Measurements from ENCODE around the gene SIM1.

Gene SIM1

DNA sequence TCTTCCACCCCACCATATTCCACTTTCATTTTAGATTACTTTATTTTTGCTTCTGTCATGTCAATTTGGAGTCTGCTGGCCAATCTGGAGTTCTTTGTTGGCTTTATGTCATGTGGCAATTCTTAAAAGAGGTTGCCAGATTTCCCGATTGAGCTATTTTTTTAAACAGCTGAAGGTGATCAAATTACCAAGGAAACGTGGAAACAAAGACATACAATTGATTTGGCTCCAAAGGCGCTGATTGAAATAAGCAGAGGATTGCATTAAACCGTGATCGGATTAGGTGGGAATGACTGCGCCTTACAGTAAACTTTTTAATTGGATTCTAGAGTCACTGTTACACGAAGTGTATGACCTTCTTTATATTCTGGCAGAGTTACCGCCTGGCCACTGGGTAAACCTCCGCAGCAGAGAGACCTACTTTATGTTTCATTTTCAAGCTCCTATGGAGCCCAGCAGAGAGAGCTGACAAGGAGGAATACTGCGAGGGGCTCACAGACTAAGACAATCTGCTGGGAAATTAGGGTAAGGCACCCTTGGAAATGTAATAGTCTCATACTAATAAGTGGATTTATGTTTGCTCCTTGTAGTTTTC is 37.9 kb downstream of the SIM1 start:
- DNase-seq (no peak), ATAC-seq (no peak)
- Mint-ChIP-seq H3K9me3 (no peaks in the 10 kb centered on the region), H3K27me3 (peaks cover 13% of the 10 kb centered on the region), H3K4me1 (no peaks in the 10 kb centered on the region), H3K27ac (no peak overlapping the region), H3K4me3 (no peak overlapping the region)

DNA sequence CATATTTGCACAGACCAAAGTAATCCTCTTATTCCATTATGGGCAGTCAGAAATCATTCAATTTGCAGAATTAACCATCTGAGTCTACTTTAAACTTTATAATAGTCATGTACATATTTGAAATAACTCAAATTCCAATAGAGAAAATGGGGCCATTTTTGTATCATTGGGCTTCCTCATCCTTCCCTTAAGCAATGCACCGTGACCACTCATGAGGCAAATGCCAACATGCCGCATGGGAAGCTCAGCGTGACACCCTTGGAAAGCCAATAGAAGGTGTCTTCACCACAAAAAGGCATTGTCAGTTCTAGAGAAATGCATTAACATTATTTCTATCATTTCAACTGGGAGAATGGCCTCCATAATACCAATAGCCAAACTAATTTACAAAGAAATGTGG is 38.5 kb downstream of the SIM1 start:
- no peak for DNase-seq
- no peaks in the 10 kb centered on the region for H3K9me3 Mint-ChIP-seq
- H3K27ac Mint-ChIP-seq = no peak overlapping the region
- peaks cover 13% of the 10 kb centered on the region for H3K27me3 Mint-ChIP-seq
- H3K4me1 Mint-ChIP-seq = no peaks in the 10 kb centered on the region
- no peak overlapping the region for H3K4me3 Mint-ChIP-seq
- no peak for ATAC-seq

DNA sequence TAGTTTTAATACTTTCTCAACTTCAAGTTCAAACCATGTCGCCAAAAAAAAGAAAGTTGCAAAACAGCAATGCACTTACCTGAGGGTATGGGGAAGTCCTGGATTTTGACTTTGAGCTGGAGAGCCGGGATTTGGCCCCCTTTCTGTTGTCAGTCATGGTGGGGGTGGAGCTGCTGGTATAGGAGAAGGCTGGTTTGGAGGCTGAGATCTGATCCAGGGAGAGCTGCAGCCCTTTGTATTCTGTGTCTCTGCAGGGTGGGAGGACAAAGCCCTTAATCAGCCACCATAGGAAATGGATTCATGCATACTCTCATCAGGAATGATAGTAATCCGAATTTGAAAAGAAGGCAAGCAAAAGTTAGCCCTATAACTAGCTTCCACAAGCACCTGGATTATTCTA is 44.0 kb downstream of the SIM1 start:
- Mint-ChIP-seq H3K4me1 (no peaks in the 10 kb centered on the region), H3K4me3 (no peak overlapping the region), H3K27ac (no peak overlapping the region), H3K9me3 (no peaks in the 10 kb centered on the region), H3K27me3 (no peaks in the 10 kb centered on the region)
- DNase-seq (no peak), ATAC-seq (no peak)

DNA sequence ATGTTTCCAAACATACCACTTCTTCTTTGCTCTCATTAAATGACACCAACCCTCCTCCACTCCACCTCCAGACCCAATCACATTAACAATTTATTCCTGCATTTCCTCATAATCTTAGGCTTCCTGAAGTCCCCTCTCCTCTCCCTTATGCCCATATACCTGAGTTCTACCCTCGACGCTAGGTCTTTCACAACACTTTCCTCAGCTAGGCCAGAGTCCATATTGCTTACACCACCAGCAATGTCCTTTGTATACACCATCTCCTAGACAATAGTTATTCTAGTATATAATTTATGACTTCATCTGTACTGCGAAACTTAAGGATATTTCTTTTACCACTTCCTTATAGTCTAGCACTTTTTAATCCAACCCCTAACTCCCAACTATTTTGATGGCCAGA is 47.7 kb downstream of the SIM1 start:
- Mint-ChIP-seq H3K4me1 (no peaks in the 10 kb centered on the region), H3K9me3 (no peaks in the 10 kb centered on the region), H3K4me3 (no peak overlapping the region), H3K27me3 (peaks cover 3% of the 10 kb centered on the region), H3K27ac (no peak overlapping the region)
- DNase-seq (no peak), ATAC-seq (no peak)

DNA sequence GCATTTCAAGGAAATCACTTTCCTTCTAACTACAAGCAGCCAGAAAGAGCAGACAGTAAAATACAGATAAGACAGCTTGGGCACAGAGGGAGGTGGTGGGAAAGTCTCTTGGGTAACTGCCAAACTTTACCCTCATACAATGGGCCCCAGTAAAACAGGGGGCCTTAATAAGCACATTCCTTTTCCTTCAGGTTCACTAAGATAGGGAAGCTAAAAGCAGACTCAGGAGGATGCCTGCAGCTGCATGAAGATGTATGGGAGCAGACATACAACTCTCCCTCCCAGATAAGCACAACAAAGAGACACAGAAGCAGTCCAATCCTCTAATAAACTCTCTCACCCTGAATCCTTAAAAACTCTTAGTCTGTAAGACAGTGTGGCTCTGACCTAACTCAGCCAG is 49.0 kb downstream of the SIM1 start:
- H3K4me1 Mint-ChIP-seq = no peaks in the 10 kb centered on the region
- no peak for ATAC-seq
- H3K27me3 Mint-ChIP-seq = peaks cover 8% of the 10 kb centered on the region
- no peak for DNase-seq
- H3K27ac Mint-ChIP-seq = no peak overlapping the region
- no peak overlapping the region for H3K4me3 Mint-ChIP-seq
- no peaks in the 10 kb centered on the region for H3K9me3 Mint-ChIP-seq

DNA sequence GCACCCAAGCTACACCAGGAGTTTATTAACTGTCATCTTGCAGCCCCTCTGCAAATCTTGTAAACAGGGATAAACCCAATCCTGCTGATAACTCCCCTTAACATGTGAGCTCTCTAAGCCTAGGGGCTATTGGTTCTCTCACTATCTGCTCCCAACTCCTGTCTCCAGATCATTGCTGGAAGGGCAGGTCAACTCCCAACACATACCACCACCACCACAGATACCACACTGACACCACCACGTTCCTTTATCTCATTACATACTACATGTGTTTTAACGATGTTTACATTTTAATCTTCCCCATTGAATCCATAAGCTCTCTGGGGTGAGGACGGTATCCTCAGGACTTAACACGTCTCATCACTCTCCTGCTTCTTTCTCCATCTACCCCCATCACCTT is 51.8 kb downstream of the SIM1 start:
- Mint-ChIP-seq H3K27me3 (peaks cover 16% of the 10 kb centered on the region), H3K27ac (no peak overlapping the region), H3K4me3 (no peak overlapping the region), H3K9me3 (no peaks in the 10 kb centered on the region), H3K4me1 (no peaks in the 10 kb centered on the region)
- no peak for ATAC-seq
- DNase-seq = no peak

DNA sequence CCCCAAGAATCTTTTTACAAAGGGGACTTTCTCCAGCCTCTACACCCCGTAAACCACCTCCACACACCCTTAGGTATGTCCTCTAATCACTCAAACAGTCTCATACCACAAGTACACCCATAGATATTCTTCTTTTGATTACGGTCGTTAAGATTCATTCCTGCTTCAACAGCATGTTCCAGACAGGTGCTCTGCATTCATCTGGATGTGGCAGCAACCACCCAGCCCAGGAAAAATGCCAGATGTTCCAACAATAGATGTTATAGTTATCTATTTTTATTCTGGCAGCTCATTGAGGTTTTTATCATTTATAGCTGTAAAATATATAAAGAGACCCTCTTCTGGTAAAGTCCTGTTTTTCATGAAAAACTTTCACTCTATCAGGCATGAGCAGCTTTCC is 60.7 kb downstream of the SIM1 start:
- H3K9me3 Mint-ChIP-seq = no peaks in the 10 kb centered on the region
- DNase-seq (no peak), ATAC-seq (no peak)
- no peak overlapping the region for H3K4me3 Mint-ChIP-seq
- no peak overlapping the region for H3K27ac Mint-ChIP-seq
- H3K27me3 Mint-ChIP-seq = peaks cover 12% of the 10 kb centered on the region
- no peaks in the 10 kb centered on the region for H3K4me1 Mint-ChIP-seq

DNA sequence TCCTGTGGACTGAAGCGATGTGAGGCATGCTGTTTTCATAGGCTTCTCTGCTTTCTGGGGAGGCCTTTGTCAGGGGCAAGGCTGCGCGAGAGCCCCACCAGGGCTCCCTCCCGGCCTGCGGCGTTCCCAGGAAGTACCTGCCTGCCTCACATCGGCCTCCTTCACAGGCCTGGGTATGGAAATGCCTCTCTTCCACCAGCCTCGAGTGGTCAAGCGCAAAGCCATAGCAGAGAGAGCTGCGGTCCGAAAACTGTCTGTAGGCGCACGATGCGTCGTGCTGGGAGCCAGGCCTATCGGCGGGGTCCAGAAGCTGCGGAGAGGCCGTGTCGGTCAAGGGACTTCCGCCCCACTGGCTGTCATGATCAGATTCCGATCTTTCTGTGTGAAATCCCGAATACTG is 71.2 kb downstream of the SIM1 start:
- Mint-ChIP-seq H3K4me3 (no peak overlapping the region), H3K27me3 (no peaks in the 10 kb centered on the region), H3K27ac (peak overlapping the region in 1 of 2 donors; percentile 52), H3K4me1 (no peaks in the 10 kb centered on the region), H3K9me3 (peaks cover 0 to 4% of the 10 kb centered on the region in 2 donors)
- DNase-seq (no peak), ATAC-seq (no peak)

DNA sequence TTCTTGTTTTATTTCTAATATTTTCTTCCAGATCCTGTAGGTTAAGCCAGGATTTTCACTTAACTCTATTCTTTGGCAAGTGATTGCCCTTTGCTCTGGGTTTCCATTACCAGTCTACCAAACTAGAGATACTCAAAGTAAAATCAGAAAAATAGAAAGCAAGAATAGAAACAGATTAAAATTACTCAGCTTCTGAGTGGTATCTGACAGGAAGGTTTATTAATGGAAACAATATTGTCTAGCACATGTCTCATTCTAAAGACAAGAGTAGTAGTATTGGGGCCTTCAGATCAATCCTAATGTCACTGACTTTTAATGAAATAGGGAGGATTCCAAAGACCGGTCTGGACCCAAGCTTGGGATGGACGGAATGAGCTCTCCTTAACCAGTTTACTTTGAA is 72.3 kb downstream of the SIM1 start:
- H3K27ac Mint-ChIP-seq = no peak overlapping the region
- H3K9me3 Mint-ChIP-seq = no peaks in the 10 kb centered on the region
- H3K27me3 Mint-ChIP-seq = no peaks in the 10 kb centered on the region
- DNase-seq (no peak), ATAC-seq (no peak)
- H3K4me1 Mint-ChIP-seq = no peaks in the 10 kb centered on the region
- H3K4me3 Mint-ChIP-seq = no peak overlapping the region

DNA sequence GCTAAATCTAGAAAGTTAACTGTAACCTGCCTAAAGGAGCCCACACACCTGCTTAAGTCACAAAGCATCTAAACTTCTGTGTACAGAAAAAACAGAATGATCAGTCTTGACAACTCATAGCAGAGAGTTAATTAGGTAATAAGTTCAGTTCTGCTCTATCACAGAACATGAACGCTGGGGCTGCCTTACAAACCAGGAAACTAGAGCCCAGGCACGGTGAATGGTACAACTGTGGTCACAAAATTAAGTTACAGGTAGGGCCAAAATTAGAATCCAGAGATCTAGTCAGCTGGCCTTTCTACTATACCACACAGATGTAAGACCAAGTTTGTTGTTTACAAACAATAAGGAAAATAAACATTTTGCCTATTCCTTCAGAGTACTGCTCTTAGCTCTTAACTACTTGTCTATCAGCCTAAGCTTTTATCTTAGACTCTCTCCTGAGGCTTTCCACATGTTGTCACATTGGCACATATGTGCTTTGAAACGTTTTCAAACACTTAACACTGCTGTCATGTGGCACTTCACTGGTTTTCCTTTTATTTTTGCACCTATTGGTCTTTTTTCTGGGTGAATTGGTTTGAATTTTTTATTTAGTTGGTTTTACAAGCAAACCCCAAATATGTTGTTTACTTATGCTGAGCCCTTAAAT is 75.7 kb downstream of the SIM1 start:
- no peaks in the 10 kb centered on the region for H3K27me3 Mint-ChIP-seq
- no peak overlapping the region for H3K27ac Mint-ChIP-seq
- H3K4me1 Mint-ChIP-seq = no peaks in the 10 kb centered on the region
- ATAC-seq (no peak), DNase-seq (no peak)
- no peak overlapping the region for H3K4me3 Mint-ChIP-seq
- no peaks in the 10 kb centered on the region for H3K9me3 Mint-ChIP-seq

DNA sequence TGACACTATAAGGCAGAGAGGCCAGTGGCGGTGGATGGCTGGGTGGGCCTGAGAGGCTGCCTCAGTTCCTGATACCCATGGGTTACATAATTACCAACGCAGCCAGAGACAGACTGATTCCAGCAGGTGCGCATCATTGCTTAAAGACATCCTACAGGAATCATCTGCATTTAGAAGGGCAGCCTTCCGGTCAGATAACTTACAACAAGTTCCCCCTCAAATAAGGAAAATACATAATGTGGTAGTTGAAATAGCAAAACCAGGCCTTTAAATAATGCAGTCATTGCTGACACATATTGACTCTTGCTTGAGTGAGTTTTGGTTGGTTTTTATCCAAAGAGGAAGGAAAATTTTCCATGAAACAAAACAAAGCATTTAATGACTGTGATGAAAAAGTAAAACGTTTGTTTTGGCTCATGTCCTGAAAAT is 81.9 kb downstream of the SIM1 start:
- no peaks in the 10 kb centered on the region for H3K9me3 Mint-ChIP-seq
- DNase-seq = no peak
- no peak overlapping the region for H3K27ac Mint-ChIP-seq
- H3K4me1 Mint-ChIP-seq = no peaks in the 10 kb centered on the region
- no peaks in the 10 kb centered on the region for H3K27me3 Mint-ChIP-seq
- no peak overlapping the region for H3K4me3 Mint-ChIP-seq
- no peak for ATAC-seq

DNA sequence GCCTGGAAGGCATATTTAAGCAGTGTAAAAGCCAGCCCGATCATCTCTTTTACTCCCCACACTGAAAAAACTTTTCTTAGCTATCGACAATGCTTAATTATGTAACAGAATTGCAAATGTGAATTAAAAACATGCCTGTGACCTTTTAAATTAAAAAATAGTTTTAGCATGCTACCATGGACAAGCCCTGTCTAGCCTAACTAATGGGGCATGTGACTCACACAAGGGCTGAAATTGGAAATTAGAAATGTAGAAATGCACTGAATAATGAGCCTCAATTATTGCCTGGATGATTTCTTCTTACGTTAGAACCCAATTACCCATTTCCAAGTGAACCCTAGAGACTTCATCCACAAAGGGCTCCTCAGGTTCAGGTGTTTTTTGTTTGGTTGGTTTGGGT is 82.7 kb downstream of the SIM1 start:
- ATAC-seq = no peak
- H3K4me3 Mint-ChIP-seq = no peak overlapping the region
- no peaks in the 10 kb centered on the region for H3K9me3 Mint-ChIP-seq
- no peak for DNase-seq
- H3K27ac Mint-ChIP-seq = no peak overlapping the region
- no peaks in the 10 kb centered on the region for H3K4me1 Mint-ChIP-seq
- H3K27me3 Mint-ChIP-seq = no peaks in the 10 kb centered on the region

DNA sequence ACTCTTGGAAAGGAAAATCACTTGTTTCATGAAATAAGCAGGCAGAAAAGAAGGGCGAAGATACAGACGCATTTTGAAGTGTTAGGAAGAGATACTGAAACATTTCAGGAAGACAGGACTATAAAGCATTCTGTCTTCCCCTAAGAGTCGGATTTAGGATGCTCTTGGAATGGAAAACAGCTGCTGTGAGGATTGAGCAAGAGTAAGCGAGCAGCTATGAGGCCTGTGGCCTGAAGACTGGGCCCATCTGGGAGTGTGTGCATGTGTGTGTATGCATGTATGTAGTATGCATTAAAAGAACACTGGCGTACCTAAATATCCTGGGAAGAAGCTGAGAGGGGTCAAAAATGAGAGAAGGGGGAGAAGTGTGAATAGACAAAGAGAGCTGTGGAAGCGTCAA is 83.6 kb downstream of the SIM1 start:
- no peaks in the 10 kb centered on the region for H3K4me1 Mint-ChIP-seq
- H3K27ac Mint-ChIP-seq = no peak overlapping the region
- H3K9me3 Mint-ChIP-seq = no peaks in the 10 kb centered on the region
- no peaks in the 10 kb centered on the region for H3K27me3 Mint-ChIP-seq
- DNase-seq (no peak), ATAC-seq (no peak)
- H3K4me3 Mint-ChIP-seq = no peak overlapping the region

DNA sequence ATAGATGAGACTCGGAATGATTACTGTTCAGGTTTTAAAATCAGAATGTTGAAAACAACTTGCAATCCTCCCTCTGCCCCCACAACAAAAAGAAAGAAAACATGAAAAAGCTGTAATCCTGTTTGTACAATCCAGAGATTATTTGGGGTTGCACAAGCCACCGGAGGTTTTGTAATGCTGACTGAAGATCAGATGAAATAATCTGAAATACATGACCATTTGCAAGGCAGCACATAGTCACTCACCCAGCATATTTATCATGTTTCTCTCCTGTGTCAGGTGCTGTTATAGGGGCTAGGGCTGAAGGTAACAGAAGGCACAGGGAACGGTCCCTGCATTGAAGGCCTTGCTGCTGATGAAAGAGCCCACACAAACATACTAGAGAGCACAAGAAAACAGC is 85.3 kb downstream of the SIM1 start:
- Mint-ChIP-seq H3K4me1 (no peaks in the 10 kb centered on the region), H3K9me3 (no peaks in the 10 kb centered on the region), H3K27me3 (no peaks in the 10 kb centered on the region), H3K27ac (no peak overlapping the region), H3K4me3 (no peak overlapping the region)
- no peak for DNase-seq
- peak; percentile 12 for ATAC-seq

DNA sequence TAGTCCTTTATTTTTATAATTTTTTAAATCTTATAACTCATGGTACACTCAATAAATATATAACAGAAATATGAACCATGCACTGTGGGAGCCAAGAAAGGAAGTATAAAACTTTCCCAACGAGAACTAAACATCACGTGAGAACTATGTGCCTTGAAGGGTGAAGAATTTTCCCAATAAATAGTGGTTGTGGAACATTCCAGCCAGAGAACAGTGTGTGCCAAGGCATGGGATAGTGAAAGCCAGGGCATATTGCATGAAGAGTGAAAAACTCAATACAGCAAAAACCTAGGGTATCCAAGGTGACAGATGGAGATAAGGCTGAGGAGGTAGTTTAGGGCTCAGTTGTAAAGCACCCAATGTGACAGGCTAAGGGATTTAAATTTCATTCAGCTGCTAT is 86.1 kb downstream of the SIM1 start:
- no peaks in the 10 kb centered on the region for H3K9me3 Mint-ChIP-seq
- no peaks in the 10 kb centered on the region for H3K27me3 Mint-ChIP-seq
- ATAC-seq = no peak
- DNase-seq = no peak
- H3K4me1 Mint-ChIP-seq = no peaks in the 10 kb centered on the region
- no peak overlapping the region for H3K4me3 Mint-ChIP-seq
- no peak overlapping the region for H3K27ac Mint-ChIP-seq

DNA sequence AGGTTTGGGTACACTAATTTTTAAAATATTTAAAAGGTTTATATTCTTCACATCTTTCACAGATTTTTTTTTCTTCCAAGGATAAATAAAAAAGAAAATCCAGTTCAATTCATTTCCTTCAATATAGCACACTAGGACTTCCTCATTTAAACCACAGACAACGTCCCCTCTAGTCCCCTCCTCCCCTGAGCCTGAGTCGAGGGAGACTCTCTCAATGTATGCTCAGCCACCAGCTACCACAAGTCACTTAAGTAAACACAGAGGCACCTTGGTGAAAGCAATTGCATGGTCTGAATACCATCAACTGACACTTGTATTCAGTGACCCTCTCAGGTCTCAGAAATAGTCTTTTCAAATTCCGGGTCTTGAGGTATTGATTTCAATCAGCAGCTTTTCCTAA is 88.6 kb downstream of the SIM1 start:
- DNase-seq (no peak), ATAC-seq (no peak)
- Mint-ChIP-seq H3K4me3 (no peak overlapping the region), H3K27ac (no peak overlapping the region), H3K4me1 (no peaks in the 10 kb centered on the region), H3K9me3 (no peaks in the 10 kb centered on the region), H3K27me3 (peaks cover 8% of the 10 kb centered on the region)

Data from stimulated activated naive CD8-positive, alpha-beta T cell treated with anti-CD3 and anti-CD28 coated beads, Interleukin-15, amount 100 ng/mL, for 72 hours (primary cell).